Measurements from ENCODE around the gene CAPSL. TPM values are rescaled to one million over a fixed set of nuclear protein-coding genes. Genes with fewer than 3 reads are reported as not detected.

Gene CAPSL
- total and polyA plus RNA-seq, 9 of the 15 experiments (the other 6 are each of a cell fraction or from before 2014, with no cell fraction given) = not detected

GRCh38 chr5:35886381-35886780 is 52.0 kb downstream of the CAPSL start:
- H3K4me1 ChIP-seq (replicated peaks in 1 of 2; ENCODE audit: control insufficient read depth in 2 of 2, insufficient read depth in 2 of 2, low read length in 2 of 2) = no peaks in the 10 kb centered on the region
- H3K4me3 ChIP-seq = no peak overlapping the region
- FAIRE-seq (no peak), DNase-seq (ENCODE audit: extremely low read depth in 1 of 4, low spot score in 3 of 4) (no peak), ATAC-seq (no peak)
- no peak overlapping the region for H2AFZ ChIP-seq (ENCODE audit: low read depth, low read length)
- no peak overlapping the region for H3K27ac ChIP-seq (ENCODE audit: extremely low read depth, low read depth, low read length)
- intact Hi-C loops (cut with micrococcal nuclease) (no loop called here), in situ Hi-C loops (cut with MboI) (no loop called here)
- ChIA-PET POLR2A (no interaction called here), CTCF (ENCODE audit: low intra/inter-chr PET ratio) (no interaction called here)
- H3K27me3 ChIP-seq (ENCODE audit: control insufficient read depth in 2 of 2, insufficient read depth in 2 of 2, low read length in 2 of 2) = no peaks in the 10 kb centered on the region
- H3K9me3 ChIP-seq (replicated peaks; ENCODE audit: control insufficient read depth, insufficient read depth, low read depth, low read length) = no peaks in the 10 kb centered on the region
- 0% methylated on average over 3 of the region's 3 CpGs for WGBS (ENCODE audit: insufficient coverage, low coverage, missing lambda C conversion rate)
- no peaks in the 10 kb centered on the region for H3K79me2 ChIP-seq (ENCODE audit: control insufficient read depth, insufficient read depth, low read length)
- H4K20me1 ChIP-seq (replicated peaks; ENCODE audit: control insufficient read depth, insufficient read depth, low read length) = no peaks in the 10 kb centered on the region
- no peak overlapping the region for H3K4me2 ChIP-seq (ENCODE audit: insufficient read depth, low read length)
- H3K36me3 ChIP-seq (ENCODE audit: control insufficient read depth, insufficient read depth, low read length) = no peaks in the 10 kb centered on the region
- no TSS peak for BruUV-seq (replicated peaks)
- no peaks in the 10 kb centered on the region for H3K9me1 ChIP-seq (ENCODE audit: control insufficient read depth, insufficient read depth, low read length)
- no peak overlapping the region for H3K9ac ChIP-seq (ENCODE audit: insufficient read depth in 1 of 2, low read depth in 2 of 2, low read length in 2 of 2)
- no peak for TF ChIP-seq BRD4 (IDR thresholded peaks at IDR 0.05)
- no peak for TF ChIP-seq MYNN (IDR thresholded peaks at IDR 0.05)
- no peak for TF ChIP-seq MYNN (CRISPR knock-in tag; IDR thresholded peaks at IDR 0.05)
- TF ChIP-seq TEAD2 (tag; IDR thresholded peaks at IDR 0.05) = no peak
- no peak for TF ChIP-seq HBP1 (CRISPR knock-in tag; IDR thresholded peaks at IDR 0.05)
- no peak for TF ChIP-seq TRIM28 (IDR thresholded peaks at IDR 0.05)
- no peak for TF ChIP-seq ELF4 (CRISPR knock-in tag; IDR thresholded peaks at IDR 0.05)
- TF ChIP-seq MCM3 (IDR thresholded peaks at IDR 0.05) = no peak
- no peak for TF ChIP-seq PBX2 (CRISPR knock-in tag; IDR thresholded peaks at IDR 0.05; ENCODE audit: low read depth)
- TF ChIP-seq PBX2 (tag; conservative IDR thresholded peaks at IDR 0.05; ENCODE audit: low read depth) = no peak
- no peak for TF ChIP-seq NFXL1 (CRISPR knock-in tag; IDR thresholded peaks at IDR 0.05)
- no peak for TF ChIP-seq HDAC1 (IDR thresholded peaks at IDR 0.05)
- TF ChIP-seq ZBTB43 (CRISPR knock-in tag; IDR thresholded peaks at IDR 0.05) = no peak
- no peak for TF ChIP-seq TFAP4 (CRISPR knock-in tag; IDR thresholded peaks at IDR 0.05; ENCODE audit: borderline replicate concordance)
- TF ChIP-seq RB1 (IDR thresholded peaks at IDR 0.05; ENCODE audit: low read depth) = no peak
- no peak for TF ChIP-seq SREBF1 (IDR thresholded peaks at IDR 0.05; ENCODE audit: borderline replicate concordance, low read depth, low read length)
- TF ChIP-seq RAD51 (IDR thresholded peaks at IDR 0.05; ENCODE audit: borderline replicate concordance, low read depth) = no peak
- no peak for TF ChIP-seq KDM4B (IDR thresholded peaks at IDR 0.05; ENCODE audit: borderline replicate concordance in 2 of 2, low read depth in 1 of 2)
- no peak for TF ChIP-seq ZNF165 (CRISPR knock-in tag; IDR thresholded peaks at IDR 0.05; ENCODE audit: borderline replicate concordance)
- TF ChIP-seq NONO (IDR thresholded peaks at IDR 0.05; ENCODE audit: low read depth in 2 of 2, low read length in 1 of 2) = no peak
